HG02678 (cell line): ENCODE data around the gene PRCC.
"Not testable (repeated sequence)": the region's sequence is repeated elsewhere in the genome, so short reads cannot be mapped to it uniquely, and the experiment has no call there.

Experiments used
- ATAC-seq: cut with Tn5 transposase; IDR thresholded peaks from one replicate; pipeline ENCODE4 v1.9.1; 2021; ENCODE audit warnings: mild to moderate bottlenecking, moderate library complexity; ENCODE audit not compliant: unreplicated experiment

PRCC gene

DNA sequence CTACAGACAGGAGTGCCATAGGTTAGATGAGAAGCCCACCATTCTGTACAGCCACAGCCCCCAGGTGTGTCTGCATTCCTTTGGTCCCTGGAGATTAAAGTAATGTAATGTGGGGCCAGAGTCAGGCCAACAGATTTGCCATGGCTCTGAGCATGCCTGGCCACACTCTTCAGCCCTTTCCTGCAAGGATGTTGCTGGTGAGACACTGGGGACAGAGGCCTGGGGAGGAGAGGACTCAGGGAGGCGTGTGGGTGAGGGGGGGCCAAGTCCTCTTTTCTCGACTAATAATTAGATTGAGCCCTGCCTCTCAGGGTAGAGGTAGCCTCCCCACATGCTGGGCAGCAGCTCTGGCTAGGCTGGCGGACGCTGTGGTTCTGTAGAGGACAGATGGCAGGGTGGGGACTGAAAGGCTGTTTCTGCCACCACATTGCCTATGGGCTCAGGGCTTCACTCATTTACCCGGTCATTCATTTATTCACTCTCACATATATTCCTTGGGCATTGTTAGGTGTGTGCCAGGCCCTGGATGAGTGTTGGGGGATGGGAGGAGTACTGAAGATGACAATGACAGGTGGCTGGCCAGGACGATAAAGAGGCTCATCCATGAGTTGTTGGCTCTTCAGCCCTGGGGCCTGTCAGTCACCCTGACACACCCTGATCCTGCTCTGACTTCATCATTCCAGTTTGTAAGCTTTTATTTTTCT is 7.1 kb upstream of the PRCC start:
- no peak for ATAC-seq

- ATAC-seq: no peak
These were observed 6.6 kb upstream of the PRCC start for GRCh38 chr1:156760796-156761104.

DNA sequence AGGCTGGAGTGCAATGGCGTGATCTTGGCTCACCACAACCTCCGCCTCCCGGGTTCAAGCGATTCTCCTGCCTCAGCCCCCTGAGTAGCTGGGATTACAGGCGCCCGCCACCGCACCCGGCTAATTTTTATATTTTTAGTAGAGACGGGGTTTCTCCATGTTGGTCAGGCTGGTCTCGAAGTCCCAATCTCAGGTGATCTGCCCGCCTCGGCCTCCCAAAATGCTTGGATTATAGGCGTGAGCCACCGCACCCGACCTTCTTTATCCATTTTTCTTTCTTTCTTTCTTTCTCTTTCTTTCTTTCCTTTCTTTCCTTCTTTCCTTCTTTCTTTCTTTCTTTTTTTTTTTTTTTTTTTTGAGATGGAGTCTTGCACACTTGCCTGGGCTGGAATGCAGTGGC is 2.2 kb upstream of the PRCC start:
- ATAC-seq: not testable (repeated sequence)

GRCh38 chr1:156765666-156766065 is 1.7 kb upstream of the PRCC start:
- no peak for ATAC-seq

GRCh38 chr1:156766298-156767100 is 836 bp upstream of the PRCC start:
- no peak for ATAC-seq

GRCh38 chr1:156767879-156768604 is 707 bp downstream of the PRCC start:
- ATAC-seq: peak; percentile 3

GRCh38 chr1:156768610-156769295 is 1.4 kb downstream of the PRCC start:
- no peak for ATAC-seq

DNA sequence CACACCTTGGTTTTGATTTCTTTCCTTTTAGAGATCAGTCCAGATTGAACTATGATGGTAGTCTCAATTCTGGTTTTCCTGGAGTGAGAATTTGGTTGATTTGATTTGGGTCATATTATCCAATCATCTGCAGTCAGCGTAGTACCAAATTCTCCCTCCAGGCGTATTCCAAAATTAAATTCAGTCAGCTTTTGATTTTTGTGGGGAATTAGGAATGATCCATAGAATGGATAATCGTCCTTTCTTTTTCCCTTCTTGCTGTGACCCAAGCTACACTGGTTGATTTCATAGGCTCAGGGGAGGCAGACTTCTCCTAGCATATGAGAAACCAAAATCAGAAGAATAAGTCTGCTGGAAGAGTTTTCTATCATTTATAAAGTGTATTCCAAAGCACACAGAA is 4.9 kb downstream of the PRCC start:
- ATAC-seq: no peak

GRCh38 chr1:156772728-156773497 is 5.6 kb downstream of the PRCC start:
- no peak for ATAC-seq

DNA sequence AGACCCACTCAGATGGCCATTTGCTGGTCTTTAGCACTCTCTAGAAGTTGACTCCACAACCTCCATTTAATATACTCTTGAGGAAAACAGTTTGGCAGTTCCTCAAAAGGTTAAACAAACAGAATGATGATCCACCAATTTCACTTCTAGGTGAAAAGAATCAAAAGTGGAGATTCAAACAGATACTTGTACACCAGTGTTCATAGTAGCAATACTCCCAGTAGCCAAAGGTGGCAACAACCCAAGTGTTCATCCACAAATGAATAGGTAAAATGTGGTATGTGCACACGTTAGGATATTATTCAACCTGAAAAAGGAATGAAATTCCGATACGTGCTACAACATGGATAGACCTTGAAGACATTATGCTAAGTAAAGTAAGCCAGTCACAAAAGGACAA is 6.3 kb downstream of the PRCC start:
- ATAC-seq: no peak

DNA sequence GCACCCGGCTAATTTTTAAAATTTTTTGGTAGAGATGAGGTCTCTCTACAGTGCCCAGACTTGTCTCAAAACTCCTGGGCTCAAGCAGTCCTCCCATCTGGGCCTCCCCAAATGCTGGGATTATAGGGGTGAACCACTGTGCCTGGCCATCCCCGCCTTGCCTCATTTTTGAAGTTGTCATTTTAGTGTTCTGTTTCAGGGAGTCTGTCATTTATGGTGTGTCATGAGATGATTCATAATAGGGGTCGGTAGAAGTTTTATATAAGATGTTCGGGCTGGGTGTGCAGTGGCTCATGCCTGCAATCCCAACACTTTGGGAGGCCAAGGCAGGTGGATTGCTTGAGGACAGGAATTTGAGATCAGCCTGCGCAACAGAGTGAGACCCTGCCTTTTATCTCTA is 8.5 kb downstream of the PRCC start:
- no peak for ATAC-seq

DNA sequence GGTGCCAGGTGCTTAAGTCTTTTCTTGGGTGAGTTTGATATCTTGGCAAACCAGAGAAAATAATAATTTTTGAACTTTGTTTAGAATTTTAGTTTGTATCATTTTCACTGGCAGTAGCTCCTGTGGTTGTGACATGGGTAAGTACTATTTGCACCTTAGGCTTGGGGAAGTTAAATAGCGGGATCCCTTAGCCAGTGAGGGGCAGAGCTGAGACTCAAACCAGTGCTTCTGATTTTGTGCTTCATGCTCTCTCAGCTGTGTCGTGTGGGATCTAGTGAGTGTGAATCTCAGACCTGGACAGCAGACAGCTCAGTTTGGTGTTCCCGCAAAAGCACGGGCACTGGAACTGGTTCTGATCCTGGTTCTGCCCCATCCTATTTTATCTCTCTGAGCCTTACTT is 9.6 kb downstream of the PRCC start:
- no peak for ATAC-seq

GRCh38 chr1:156777573-156777972 is 10.2 kb downstream of the PRCC start:
- no peak for ATAC-seq

DNA sequence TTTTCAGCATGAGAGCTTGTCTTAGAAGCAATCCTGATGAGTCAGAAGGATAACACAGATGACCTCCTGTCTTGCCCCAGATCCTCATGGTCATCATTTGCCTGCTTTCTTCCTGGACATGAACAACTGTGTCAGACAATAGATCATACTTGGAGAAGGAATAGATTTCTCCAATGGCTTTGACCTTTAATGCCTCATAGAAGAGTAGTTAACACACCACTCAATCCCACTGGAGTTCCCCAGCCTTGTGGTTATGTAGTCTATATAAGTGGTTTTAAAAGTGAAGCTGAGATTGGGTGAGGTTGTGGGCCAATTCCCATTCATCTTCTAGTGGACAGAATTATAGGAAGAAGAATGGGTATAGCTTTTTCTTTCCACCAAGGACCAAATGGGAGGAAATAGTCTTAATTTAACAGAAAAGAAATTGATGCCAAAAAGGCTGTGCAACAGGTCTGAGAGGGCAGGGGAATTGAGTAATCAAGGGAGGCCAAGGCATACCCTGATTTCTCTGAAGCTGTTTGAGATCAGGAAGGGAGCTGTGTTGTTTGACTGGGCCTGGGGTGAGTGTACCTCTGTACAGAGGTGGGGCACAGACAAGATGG is 14.4 kb downstream of the PRCC start:
- ATAC-seq: no peak

DNA sequence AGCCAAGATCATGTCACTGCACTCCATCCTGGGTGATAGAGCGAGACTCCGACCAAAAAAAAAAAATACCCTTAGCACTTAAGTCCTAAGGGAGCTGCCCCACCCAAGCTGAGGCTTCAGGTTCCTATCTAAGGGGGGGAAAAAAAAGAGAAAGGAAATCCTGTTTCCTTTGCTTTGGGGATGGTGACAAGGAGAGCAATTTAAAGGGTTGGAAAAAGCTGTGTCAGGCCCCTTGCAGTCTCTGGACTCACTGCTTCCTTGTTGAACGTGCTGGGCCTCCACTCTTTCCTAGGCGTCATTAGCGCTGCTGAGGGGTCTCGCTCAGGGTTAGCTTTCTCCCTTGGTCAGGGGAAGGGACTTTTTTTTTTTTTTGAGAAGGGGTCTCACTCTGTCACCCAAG is 18.1 kb downstream of the PRCC start:
- no peak for ATAC-seq

DNA sequence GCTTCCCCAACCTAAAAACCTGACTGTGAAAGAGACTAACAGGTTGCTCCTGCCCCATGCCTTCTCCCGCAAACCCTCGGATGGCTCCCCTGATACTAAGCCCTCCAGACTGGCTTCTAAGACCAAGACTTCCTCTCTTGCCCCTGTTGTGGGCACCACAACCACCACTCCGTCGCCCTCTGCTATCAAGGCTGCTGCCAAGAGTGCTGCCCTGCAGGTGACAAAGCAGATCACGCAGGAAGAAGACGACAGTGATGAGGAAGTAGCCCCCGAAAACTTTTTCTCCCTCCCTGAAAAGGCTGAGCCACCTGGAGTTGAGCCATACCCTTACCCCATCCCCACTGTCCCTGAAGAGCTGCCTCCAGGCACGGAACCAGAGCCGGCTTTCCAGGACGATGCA is 19.3 kb downstream of the PRCC start:
- no peak for ATAC-seq

GRCh38 chr1:156788136-156788535 is 20.8 kb downstream of the PRCC start:
- no peak for ATAC-seq

- no peak for ATAC-seq
These were observed 22.4 kb downstream of the PRCC start for GRCh38 chr1:156789621-156790318.

DNA sequence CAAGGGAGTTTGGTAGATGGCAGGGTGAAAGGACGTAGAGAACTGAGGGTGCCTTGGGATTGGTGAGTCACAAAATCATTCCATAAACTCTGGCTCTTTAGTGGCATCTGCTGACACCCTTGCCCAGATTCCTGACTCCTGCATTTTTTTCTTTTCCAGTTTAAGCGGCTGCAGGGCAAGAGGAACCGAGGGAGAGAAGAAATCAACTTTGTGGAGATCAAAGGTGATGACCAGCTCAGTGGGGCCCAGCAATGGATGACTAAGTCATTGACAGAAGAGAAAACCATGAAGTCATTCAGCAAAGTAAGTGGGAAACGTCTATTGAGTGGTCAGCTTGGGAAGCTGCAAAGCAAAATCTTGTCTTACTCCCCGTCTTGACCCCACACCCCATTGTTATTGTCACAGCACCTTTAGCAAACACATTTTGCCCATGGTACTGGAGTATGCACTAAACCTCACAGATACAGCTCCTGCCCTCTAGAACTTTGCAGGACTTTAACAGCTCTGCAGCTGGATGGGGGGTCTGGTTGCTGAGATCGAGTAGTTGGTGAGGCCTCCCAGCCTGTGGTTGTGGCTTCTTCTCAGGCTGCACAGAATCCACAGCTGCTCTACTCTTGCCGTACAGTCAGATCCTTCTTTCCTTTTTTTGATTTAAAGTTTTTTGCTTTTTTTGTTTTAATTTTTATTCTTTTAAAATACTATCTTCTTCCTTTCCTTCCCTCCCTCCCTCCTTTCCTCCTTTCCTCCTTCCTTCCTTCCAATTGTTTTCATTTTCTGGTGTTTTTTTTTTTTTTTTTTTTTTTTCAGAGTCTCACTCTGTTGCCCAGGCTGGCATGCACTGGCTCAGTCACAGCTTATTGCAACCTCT is 27.4 kb downstream of the PRCC start:
- no peak for ATAC-seq
